Forelimb muscle (tissue), 1 donor: Measurements from ENCODE around the gene DAG1. TPM values are rescaled to one million over a fixed set of nuclear protein-coding genes. Genes with fewer than 3 reads are reported as not detected.

Experiments used
- DNase-seq: peaks from one replicate; pipeline ENCODE4 v3.0.0-alpha.2; 2013; ENCODE audit warnings: low read depth
- polyA plus RNA-seq: library from polyadenylated mRNA; unstranded; fragments of 120-200 nt; gene quantifications from one replicate; pipeline ENCODE4 v1.2.1, GENCODE V29; 2013; ENCODE audit not compliant: insufficient read length

DAG1 gene
- polyA plus RNA-seq, 1 donor = 218 TPM

GRCh38 chr3:49554633-49555265 is 84.7 kb downstream of the DAG1 start:
- DNase-seq = no peak

GRCh38 chr3:49556500-49557275 is 86.6 kb downstream of the DAG1 start:
- no peak for DNase-seq

- DNase-seq = no peak
Measured at GRCh38 chr3:49563040-49563578, 93.0 kb downstream of the DAG1 start.

- DNase-seq = no peak
Measured at GRCh38 chr3:49563766-49564165, 93.7 kb downstream of the DAG1 start.

- DNase-seq = no peak
Measured at GRCh38 chr3:49566312-49566711, 96.2 kb downstream of the DAG1 start.

- no peak for DNase-seq
Measured at GRCh38 chr3:49567406-49567805, 97.3 kb downstream of the DAG1 start.

GRCh38 chr3:49568965-49569364 is 98.9 kb downstream of the DAG1 start:
- no peak for DNase-seq

GRCh38 chr3:49570028-49570654 is 100.1 kb downstream of the DAG1 start:
- no peak for DNase-seq

GRCh38 chr3:49582177-49582576 is 112.1 kb downstream of the DAG1 start:
- DNase-seq = no peak

Other genes starting within 250 kb of the DAG1 start
- gene C3orf62, start 193.0 kb upstream of the DAG1 start, polyA plus RNA-seq = 9.0 TPM
- 51.2 TPM for gene USP4, start 130.2 kb upstream of the DAG1 start, polyA plus RNA-seq
- 126 TPM for gene GPX1, start 111.9 kb upstream of the DAG1 start, polyA plus RNA-seq
- gene RHOA, start 58.3 kb upstream of the DAG1 start, polyA plus RNA-seq = 402 TPM
- 15.8 TPM for gene TCTA, start 57.8 kb upstream of the DAG1 start, polyA plus RNA-seq
- 14.4 TPM for gene AMT, start 47.8 kb upstream of the DAG1 start, polyA plus RNA-seq
- gene NICN1, start 40.9 kb upstream of the DAG1 start, polyA plus RNA-seq = 17.2 TPM
- gene BSN, start 84.2 kb downstream of the DAG1 start, polyA plus RNA-seq = 1.2 TPM
- gene APEH, start 204.1 kb downstream of the DAG1 start, polyA plus RNA-seq = 56.2 TPM
- gene MST1, start 219.2 kb downstream of the DAG1 start, polyA plus RNA-seq = 8.6 TPM
- 42.5 TPM for gene RNF123, start 219.3 kb downstream of the DAG1 start, polyA plus RNA-seq
- gene AMIGO3, start 249.4 kb downstream of the DAG1 start, polyA plus RNA-seq = 2.7 TPM